ENCODE data around the gene ITGB2. TPM values are rescaled to one million over a fixed set of nuclear protein-coding genes. Genes with fewer than 3 reads are reported as not detected.

ITGB2 gene
- total and polyA plus RNA-seq, 2 donors (not counting 1 experiment from before 2014, with no cell fraction given), result 0.05 TPM; not detected in 1

GRCh38 chr21:44865561-44866280 is 55.0 kb downstream of the ITGB2 start:
- Histone ChIP-seq H3K4me1 (ENCODE audit: control insufficient read depth, extremely low read depth, insufficient read depth, low read length) (peaks cover 32% of the 10 kb centered on the region), H3K4me2 (ENCODE audit: extremely low read depth, insufficient read depth, low read length) (no peak overlapping the region), H4K20me1 (ENCODE audit: control insufficient read depth, extremely low read depth, insufficient read depth, low read length) (no peaks in the 10 kb centered on the region), H3K27me3 (ENCODE audit: control insufficient read depth, insufficient read depth, low read length) (no peaks in the 10 kb centered on the region), H3K36me3 (ENCODE audit: control insufficient read depth, insufficient read depth, low read length) (peaks cover 6% of the 10 kb centered on the region), H3K79me2 (ENCODE audit: control insufficient read depth, insufficient read depth, low read length) (peaks cover 86% of the 10 kb centered on the region), H3K4me3 (replicated peaks in 1 of 4; ENCODE audit: control extremely low read depth in 1 of 4, insufficient read depth in 1 of 4, low read depth in 3 of 4, low read length in 4 of 4) (no peak overlapping the region), H3K9ac (ENCODE audit: insufficient read depth, low read length) (no peak overlapping the region), H3K9me3 (ENCODE audit: control insufficient read depth, insufficient read depth, low read depth, low read length) (no peaks in the 10 kb centered on the region), H3K27ac (ENCODE audit: insufficient read depth, low read length) (no peak overlapping the region), H2AFZ (ENCODE audit: low read length) (no peak overlapping the region)
- no peak for DNase-seq (ENCODE audit: low read depth in 2 of 2)
- TF ChIP-seq CTCF (conservative IDR thresholded peaks at IDR 0.05 in 1 of 2, IDR thresholded peaks at IDR 0.05 in 1 of 2; ENCODE audit: low read depth in 1 of 2, low read length in 2 of 2) (no peak), EZH2 (IDR thresholded peaks at IDR 0.05; ENCODE audit: low read length, missing control alignments) (no peak)

GRCh38 chr21:44862869-44863685 is 57.6 kb downstream of the ITGB2 start:
- Histone ChIP-seq H2AFZ (ENCODE audit: low read length) (no peak overlapping the region), H3K27me3 (ENCODE audit: control insufficient read depth, insufficient read depth, low read length) (no peaks in the 10 kb centered on the region), H3K4me1 (ENCODE audit: control insufficient read depth, extremely low read depth, insufficient read depth, low read length) (peaks cover 16% of the 10 kb centered on the region), H3K27ac (ENCODE audit: insufficient read depth, low read length) (no peak overlapping the region), H3K4me3 (replicated peaks in 1 of 4; ENCODE audit: control extremely low read depth in 1 of 4, insufficient read depth in 1 of 4, low read depth in 3 of 4, low read length in 4 of 4) (no peak overlapping the region), H4K20me1 (ENCODE audit: control insufficient read depth, extremely low read depth, insufficient read depth, low read length) (no peaks in the 10 kb centered on the region), H3K4me2 (ENCODE audit: extremely low read depth, insufficient read depth, low read length) (no peak overlapping the region), H3K36me3 (ENCODE audit: control insufficient read depth, insufficient read depth, low read length) (peaks cover 15% of the 10 kb centered on the region), H3K79me2 (ENCODE audit: control insufficient read depth, insufficient read depth, low read length) (peaks cover 86% of the 10 kb centered on the region), H3K9me3 (ENCODE audit: control insufficient read depth, insufficient read depth, low read depth, low read length) (no peaks in the 10 kb centered on the region), H3K9ac (ENCODE audit: insufficient read depth, low read length) (no peak overlapping the region)
- no peak for TF ChIP-seq CTCF (conservative IDR thresholded peaks at IDR 0.05 in 1 of 2, IDR thresholded peaks at IDR 0.05 in 1 of 2; ENCODE audit: low read depth in 1 of 2, low read length in 2 of 2)
- no peak for DNase-seq (ENCODE audit: low read depth in 2 of 2)

- Histone ChIP-seq H3K36me3 (ENCODE audit: control insufficient read depth, insufficient read depth, low read length) (peaks cover 28% of the 10 kb centered on the region), H3K9ac (ENCODE audit: insufficient read depth, low read length) (no peak overlapping the region), H3K4me2 (ENCODE audit: extremely low read depth, insufficient read depth, low read length) (no peak overlapping the region), H3K27me3 (ENCODE audit: control insufficient read depth, insufficient read depth, low read length) (no peaks in the 10 kb centered on the region), H3K4me1 (ENCODE audit: control insufficient read depth, extremely low read depth, insufficient read depth, low read length) (no peaks in the 10 kb centered on the region), H4K20me1 (ENCODE audit: control insufficient read depth, extremely low read depth, insufficient read depth, low read length) (no peaks in the 10 kb centered on the region), H3K9me3 (ENCODE audit: control insufficient read depth, insufficient read depth, low read depth, low read length) (no peaks in the 10 kb centered on the region), H2AFZ (ENCODE audit: low read length) (no peak overlapping the region), H3K27ac (ENCODE audit: insufficient read depth, low read length) (no peak overlapping the region), H3K4me3 (replicated peaks in 1 of 4; ENCODE audit: control extremely low read depth in 1 of 4, insufficient read depth in 1 of 4, low read depth in 3 of 4, low read length in 4 of 4) (no peak overlapping the region), H3K79me2 (ENCODE audit: control insufficient read depth, insufficient read depth, low read length) (peaks cover 61% of the 10 kb centered on the region)
- no peak for TF ChIP-seq CTCF (conservative IDR thresholded peaks at IDR 0.05 in 1 of 2, IDR thresholded peaks at IDR 0.05 in 1 of 2; ENCODE audit: low read depth in 1 of 2, low read length in 2 of 2)
- TF ChIP-seq EZH2 (IDR thresholded peaks at IDR 0.05; ENCODE audit: low read length, missing control alignments), result no peak
- DNase-seq (ENCODE audit: low read depth in 2 of 2), result no peak
Observed at GRCh38 chr21:44858791-44859190, 61.9 kb downstream of the ITGB2 start.

Measured in fibroblast of lung (primary cell).